DLD1 (cell line): Measurements from ENCODE around the gene KCNH3.
"Not testable (repeated sequence)": the region's sequence is repeated elsewhere in the genome, so short reads cannot be mapped to it uniquely, and the experiment has no call there.

Source experiments
- in situ Hi-C: cut with HindIII; loops from 2 replicates; pipeline ENCODE4 v1.10.0; 2017; ENCODE audit warnings: low sequenced_read_pairs

KCNH3 gene

DNA sequence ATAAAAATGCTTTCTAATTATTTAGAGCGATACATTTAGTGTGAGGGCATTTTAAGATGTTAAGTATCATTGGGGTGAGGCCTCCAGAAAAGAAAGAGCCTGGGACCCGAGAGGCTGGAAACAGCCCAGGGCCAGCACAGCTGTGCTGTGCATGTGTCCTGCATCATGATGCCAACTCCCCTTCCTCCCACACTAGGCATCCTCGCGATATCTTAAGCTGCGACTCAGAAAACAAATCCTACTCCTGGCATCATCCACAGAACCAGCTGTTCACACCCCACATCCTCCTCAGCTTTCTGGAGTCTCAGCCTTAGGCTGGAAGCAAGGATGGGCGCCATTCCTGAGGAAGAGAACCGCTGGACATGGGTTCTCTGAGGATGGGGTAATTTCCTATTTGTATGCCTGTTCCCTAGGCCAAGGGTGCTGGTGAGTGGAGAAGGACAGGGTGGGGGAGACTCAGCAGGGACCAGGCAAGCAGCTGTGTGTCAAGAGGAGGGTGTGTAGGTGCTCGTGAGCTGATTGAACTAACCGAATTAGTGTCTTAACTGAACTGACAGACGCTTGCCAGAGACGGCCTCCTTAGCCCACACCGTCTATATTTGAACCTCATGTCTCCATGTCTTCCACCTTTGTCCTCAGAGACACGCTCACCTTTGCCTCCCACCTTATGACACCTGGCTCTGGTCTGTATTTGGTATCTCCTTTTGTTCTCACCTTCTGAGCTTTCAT is 44.7 kb downstream of the KCNH3 start:
- in situ Hi-C loops, result no loop called here

DNA sequence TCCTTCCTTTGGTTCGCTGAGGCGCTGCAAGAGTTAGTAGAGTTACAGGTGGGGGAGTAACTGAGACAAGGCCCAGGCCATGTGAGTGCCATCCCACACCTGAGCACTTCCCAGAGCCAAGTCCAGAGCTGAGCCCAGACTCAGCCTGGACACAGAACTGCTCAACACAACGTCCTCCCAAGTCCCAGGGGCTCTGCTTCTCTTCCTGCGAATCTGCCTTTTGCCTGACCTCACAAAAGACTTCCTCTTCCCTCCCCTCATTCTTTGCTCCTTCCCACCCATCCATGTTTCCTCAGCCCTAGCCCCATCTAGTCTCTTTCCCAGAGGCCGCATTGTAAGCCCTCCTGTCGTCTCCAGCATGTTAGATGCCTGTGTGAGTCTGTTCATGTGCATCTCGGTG is 45.8 kb downstream of the KCNH3 start:
- in situ Hi-C loops, result no loop called here

DNA sequence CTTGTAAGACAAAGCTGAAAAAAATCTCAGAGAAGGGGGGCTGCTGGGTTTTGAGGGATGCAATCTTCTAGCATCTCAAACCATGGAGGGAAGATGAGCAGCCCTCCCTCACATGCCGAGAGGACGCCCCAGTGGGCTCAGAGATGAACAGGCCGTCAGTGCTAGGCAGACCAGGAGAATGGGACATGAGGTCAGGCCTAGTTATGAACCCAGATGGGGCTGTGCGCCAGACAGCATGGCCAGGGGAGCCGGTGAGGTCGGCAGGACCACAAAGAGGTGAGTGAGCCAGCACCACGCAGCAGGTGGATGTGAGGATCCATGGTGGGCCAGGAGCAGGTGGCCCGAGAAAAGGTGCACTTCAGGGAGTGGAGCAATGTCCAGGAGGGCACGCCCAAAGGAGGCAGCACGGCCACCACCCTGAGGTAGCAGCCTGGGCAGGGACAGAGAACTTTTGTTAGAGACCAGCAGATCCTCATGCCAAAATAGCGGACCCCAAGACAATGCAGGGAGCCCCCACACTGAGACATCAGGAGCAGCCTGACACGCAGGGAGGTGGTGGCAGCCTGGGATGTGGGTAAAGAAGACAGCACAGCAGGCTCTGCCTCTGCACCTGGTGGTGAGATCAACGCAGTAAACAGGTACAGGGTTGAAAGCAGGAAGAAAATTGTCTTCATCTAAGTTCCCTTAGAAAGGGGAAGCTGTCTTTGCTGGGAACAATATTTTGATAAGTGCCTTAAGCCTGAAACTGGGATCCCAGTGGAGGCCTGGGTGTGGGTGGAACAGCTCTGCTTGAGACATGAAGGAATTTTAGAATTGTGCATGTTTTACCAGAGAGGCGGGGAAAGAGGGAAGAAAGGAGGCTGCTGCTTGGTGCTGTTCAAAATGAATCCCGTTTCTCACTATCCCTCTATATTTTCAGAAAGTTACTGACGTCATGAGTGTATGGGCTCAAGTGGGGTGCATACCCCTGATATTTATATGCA is 46.9 kb downstream of the KCNH3 start:
- in situ Hi-C loops, result no loop called here

DNA sequence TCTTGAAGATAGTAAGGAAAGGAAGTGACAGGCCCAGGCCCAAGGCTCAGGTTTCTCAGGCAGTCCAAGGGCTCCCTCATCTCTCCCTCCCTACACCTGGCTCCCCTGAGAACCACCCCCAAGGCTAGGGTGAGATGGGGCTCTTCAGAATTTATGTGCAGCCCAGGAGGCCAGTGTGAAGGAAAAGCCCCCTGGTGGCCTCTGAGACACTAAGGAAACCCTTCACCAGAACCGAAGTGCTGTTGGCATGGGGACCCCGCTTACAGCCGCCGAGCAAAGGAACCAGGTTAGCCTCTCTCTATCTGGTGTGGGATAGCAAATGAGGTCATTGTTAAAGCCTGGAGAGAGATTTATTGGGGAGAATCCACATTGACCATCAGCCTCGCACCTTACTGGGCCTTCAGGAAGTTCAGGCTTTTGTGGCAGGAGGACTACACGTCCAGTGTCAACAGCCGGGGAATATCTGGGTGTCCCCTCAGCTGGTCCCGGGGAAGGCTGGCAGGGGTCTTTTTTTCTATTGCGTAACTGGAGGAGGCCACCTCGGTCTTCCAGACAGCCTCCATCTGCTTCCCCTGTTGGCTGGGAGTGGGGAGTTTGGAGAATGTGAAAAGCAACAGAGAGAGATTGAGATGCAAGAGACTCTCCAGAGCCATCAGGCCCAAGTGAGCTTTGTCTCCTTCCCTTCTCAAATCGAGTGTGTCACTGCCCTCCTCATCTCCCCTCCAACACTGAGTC is 48.5 kb downstream of the KCNH3 start:
- in situ Hi-C loops, result no loop called here

DNA sequence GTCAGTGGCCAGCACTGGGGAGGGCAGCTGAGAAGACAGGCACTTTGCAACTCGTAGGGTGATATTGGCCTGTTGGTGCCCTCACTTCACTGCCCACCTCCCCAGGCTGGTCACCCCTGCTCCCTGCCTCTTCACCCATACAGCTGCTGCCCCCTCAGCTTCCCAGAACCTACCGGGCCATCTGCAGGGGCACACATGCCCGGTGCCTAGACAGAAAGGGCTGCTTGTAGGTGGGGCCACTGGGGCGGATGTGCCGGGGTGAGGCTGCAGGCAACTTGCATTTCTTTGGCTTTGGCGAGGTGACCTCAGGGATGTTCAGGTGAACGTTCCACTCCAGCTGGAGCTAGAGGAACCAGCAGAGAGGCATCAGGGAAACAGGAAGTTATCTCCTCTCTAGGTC is 49.5 kb downstream of the KCNH3 start:
- in situ Hi-C loops, result no loop called here

DNA sequence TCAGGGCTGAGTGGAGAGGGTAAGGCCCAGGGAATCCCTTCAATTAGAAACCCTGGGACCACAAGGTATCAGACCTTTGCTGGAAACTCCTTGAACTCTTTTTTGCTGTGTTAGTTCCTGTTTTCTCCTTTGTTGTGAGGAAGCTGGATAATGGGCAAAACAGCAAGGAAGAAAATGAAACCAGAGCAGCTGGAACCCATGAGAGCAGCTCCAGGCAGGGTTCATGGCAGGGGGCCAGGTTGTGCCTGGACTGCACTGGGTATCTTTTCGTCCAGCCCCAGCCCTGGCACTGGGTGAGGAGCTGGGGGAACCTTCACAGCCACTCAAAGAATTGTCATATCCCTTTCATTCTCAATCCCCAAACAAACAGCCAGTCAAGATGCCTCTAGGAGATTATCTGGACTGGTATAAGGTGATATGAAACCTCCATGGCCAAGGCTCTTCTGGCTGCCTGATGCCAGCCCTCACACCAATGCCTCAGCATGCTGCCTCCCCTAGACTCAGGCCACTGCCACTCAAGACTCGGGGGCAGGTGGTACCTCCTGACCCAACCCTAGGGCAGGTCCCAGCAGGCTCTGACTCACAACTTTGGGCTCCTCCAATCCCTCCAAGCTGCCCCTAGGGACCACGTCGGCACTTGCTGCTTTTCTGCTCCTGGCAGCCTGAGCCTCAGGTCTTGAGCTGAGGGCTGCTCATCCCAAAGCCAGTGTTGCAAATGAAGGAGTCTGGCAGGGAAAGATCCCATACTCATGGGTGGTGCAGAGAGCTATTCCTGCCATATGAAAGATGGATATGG is 50.1 kb downstream of the KCNH3 start:
- in situ Hi-C loops, result no loop called here

DNA sequence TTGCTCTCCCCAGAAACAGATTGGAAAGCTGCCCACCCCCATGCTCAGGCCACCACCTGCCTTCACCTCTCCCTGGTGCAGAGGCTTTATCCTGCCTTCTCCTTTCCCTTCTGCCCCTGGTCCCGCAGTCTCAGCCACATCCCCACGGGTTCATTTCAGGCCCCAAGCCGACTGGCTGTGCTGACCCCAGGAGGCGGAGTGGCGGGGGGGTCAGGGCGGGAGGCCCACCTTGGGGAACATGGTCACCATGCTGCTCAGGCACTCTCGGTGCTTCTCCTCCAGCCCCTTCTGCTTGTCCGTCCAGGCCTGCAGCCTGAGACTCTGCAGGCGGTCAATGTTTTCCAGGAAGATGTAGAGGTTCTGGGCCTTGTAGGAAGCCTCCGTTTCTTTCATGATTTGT is 59.7 kb downstream of the KCNH3 start:
- in situ Hi-C loops, result no loop called here

DNA sequence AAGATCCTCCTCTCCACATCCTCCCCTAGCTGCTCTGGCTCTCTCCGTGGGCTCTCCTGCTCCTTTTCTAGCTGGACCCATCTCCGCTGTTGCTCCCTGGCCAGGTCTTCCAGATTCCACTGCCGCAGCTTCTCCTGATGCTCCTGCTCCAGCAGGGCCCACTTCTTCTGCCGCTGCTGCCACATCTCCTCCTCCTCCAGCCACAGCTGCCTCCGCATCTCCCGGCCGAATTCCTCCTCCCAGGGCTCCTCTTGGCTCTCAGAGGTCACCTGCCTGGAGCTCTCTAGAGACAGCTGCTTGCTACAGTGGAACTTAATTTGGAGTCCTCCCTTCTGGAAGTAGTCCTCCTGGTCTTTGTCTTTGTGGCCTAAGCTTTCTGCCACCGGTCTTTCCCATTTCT is 61.1 kb downstream of the KCNH3 start:
- in situ Hi-C loops, result no loop called here

DNA sequence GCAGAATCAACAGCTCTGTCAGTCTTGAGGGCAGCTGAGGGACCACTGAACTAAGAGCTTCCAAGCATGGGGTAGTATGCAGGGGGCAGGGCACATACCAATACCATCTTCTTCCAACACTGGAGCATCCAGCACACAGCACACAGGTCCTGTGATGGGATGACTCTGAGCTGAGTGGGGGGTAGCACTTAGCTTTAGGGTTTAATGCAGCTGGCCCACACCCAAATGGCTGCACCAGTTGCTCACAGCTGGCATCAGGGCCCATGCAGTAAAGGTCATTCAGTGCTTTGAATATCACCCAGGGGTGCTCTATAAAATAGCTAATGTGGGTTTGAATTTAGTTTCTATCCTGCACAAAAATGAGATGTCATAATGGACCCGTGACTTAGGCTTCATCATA is 64.9 kb downstream of the KCNH3 start:
- in situ Hi-C loops, result no loop called here

DNA sequence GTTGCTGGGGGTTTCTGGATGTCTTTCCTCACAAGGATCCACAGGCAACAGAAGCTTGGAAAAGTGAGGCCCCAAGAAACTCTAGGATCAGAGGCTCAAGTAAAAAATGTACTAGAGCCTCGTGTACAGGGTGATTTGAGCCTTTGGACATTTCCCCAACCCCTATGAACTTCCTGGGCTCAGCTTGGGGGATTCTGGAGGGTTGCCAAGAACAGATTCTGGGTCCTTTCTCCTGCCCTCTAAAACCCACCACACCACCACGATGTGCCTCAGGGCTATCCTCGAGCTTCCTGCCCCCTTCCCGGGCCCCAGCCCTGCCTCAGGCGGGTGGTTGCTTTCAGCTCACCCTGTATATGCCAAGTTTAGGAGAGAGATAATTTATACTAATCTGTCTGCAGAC is 66.0 kb downstream of the KCNH3 start:
- in situ Hi-C loops, result no loop called here

DNA sequence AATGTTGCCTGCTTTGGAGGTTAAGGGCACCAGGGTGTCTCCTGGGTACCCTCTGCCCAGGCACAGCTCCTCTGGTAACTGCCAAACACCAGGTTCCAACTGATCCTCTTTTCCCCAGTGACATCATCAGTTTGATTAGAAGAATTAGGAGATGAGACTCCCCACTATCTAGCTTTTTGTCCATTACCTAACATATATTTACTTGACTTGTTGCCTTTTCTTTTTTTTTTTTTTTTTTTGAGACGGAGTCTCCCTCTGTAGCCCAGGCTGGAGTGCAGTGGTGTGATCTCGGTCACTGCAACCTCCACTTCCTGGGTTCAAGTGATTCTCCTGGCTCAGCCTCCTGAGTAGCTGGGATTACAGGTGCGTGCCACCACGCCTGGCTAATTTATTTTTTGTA is 66.7 kb downstream of the KCNH3 start, which contains the start of gene FAM186B:
TSS of gene FAM186B (minus strand) at position 101 of the 400 bp plus-strand sequence. CDS start 162 bp downstream, outside the sequence.
- in situ Hi-C loops, result not testable (repeated sequence)
